Stimulated activated CD4-positive, alpha-beta T cell treated with anti-CD3 and anti-CD28 coated beads, Interleukin-15, amount 100 ng/mL, for 48 hours (primary cell): ENCODE data around the gene RNF144A.
"Not testable (repeated sequence)": the region's sequence is repeated elsewhere in the genome, so short reads cannot be mapped to it uniquely, and the experiment has no call there.

Source experiments
- DNase-seq, 2 donors: peaks; one replicate each; pipeline ENCODE4 v3.0.0-alpha.2; 2020; ENCODE audit warnings: low read depth in 2 of 2

The RNF144A gene

DNA sequence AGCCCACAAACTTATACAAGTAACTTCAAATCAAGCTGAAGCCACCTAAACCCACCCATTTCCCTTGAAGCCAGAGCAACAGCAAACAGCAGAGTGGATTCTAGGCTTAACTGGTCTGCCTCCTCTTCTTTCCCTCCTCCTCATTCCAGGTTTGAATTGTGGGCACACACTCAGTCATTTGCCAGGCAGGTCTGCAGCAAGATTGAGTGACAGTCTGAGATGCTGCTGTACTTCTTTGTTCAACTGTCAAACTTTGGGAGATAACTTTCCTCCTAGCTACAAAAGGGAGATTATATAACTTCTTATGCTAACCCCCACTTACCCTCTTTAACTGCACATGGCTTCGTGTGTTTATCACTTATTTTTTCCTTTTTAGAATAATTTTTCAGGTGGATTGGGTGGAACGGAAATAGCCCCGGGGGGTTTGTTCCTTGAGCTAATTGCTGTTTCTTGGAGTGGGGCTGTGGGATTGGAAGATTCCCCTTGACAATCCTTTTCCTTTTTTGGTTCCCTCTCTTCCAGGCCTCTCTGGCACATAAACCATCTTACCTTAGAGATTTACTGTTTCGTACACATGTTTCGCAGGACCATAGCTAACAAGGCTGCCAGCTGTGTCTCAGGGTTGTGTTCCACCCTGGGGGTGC, 55.0 kb downstream of the RNF144A start:
- DNase-seq = no peak

DNA sequence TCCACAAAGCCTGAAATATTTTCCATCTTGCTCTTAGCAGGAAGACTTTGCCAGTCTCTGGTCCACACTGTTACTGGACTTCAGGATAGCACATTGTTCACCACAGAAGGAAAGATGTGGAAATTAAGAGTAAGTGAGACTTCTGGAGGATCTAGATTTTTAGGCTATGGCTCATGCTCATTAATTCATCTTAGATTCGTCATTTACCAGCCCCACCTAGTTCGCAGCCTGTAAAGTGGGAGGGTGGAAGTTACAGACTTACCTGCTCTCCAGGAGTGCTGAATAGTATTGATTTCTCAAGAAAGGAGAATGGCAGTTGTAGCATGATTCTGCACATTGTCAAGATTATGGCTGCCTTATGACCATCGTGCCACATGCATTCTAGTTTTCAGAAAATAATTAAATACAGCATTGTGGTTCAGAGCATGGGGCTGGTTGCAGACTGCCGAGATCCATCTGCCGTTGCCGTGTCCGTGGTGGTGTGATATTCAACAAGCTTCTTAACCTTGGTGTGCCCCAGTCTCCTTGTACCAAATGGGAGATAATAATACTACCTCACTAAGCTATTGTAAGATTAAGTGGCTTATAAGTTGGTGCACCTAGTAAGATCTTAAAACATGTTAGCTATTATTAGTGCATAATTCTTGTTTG, 56.8 kb downstream of the RNF144A start:
- no peak for DNase-seq

DNA sequence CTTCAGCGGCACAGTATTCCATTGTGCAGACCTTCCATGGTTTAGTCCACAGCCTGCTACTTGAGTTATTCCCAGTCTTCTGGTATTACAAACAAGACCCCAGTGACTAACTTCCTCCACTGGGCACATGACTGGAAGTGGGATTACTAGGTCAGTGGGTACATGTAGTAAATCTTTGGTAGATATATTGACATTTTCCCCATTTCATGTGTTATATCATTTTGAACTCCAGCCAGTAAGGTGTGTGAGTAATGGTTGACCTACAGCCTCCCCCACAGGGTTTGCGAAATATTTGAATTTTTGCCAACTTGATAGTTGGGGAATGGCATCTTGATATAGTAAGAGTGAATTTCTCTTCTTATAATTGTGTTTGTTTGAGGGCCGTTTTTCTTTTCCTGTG, 58.8 kb downstream of the RNF144A start:
- no peak for DNase-seq

DNA sequence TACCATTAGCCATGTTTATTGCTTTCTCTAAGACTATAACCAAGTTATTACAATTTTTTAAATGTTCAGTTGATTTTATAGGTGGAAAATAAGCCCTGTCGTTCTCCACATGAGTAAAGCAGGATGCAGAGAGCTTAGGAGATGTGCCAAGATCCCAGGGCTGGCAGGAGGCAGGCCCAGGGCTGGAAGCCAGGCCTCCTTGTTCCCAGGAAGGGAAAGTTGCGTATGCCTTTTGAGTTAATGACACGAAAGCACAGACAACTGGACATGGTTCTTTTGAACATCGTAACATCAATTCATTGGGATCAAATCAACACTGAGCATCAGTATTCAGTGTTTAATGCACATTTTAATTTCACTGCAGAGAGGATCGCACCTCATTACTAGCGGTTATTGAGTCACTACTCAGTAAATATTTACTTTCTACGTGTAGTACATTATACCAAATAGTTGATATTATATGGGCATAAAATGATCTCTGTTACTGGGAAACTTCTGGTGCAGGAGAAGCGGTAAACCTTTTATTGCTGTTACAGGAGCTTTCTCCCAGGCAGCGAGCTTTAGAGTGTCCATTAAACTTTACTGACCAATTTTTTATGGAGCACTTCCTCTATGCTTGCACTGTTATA, 60.0 kb downstream of the RNF144A start:
- no peak for DNase-seq

DNA sequence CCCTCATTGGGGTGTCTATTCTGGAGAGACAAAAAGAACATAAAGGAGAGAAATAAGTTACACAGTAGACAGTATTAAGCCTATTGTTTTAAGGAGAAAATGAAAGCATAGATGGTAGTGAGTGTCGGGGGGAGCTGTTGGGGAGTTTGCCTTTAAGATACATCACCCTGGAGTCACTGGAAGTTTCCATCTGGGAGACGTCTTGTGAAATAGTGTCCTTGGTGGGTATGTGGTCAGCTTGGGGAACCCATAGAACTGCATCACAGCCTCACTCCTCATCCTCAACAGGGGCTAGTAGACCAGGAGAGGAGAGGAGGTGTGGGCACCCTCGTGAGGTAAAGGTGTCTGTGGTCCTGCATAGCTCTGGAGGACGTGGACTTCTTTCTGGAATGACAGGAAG, 60.6 kb downstream of the RNF144A start:
- no peak for DNase-seq

DNA sequence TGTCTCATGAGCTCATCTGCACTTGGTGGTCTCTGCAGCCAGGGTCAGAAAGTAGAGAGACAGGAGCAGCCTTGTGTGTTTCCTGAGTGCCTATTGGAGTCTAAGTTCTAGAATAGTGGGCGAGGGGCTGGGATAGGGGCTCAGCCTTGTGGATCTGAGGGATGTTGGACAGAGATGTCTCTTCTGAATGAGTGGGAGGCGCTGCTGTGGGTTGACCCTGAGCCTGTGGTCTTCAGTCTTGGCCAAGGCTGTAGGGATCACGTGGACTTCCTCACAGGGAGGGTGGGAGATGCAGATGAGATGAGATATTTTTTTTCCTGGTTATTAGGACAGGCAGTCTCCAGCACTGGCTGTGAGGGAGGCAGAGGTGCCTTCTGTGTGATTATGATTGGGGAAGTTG, 61.8 kb downstream of the RNF144A start:
- DNase-seq = no peak

DNA sequence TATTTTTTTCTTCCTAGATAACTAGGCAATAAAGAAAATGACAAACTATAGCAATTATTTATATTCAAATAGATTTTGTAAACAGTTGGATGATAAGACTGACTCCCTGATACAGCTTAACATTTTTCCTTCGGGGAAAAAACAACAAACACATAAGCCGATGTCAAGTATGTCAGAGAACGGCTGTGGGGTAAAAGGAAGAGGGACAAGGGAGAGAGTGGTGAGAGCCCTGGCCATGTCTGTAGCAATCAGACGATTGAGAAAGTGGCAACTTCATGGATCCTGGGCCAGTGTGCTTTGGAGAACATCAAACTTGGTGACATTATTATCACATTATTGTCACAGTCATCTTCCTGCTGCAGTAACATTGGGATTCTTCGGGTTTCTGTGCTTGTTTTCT, 65.2 kb downstream of the RNF144A start:
- DNase-seq = no peak

DNA sequence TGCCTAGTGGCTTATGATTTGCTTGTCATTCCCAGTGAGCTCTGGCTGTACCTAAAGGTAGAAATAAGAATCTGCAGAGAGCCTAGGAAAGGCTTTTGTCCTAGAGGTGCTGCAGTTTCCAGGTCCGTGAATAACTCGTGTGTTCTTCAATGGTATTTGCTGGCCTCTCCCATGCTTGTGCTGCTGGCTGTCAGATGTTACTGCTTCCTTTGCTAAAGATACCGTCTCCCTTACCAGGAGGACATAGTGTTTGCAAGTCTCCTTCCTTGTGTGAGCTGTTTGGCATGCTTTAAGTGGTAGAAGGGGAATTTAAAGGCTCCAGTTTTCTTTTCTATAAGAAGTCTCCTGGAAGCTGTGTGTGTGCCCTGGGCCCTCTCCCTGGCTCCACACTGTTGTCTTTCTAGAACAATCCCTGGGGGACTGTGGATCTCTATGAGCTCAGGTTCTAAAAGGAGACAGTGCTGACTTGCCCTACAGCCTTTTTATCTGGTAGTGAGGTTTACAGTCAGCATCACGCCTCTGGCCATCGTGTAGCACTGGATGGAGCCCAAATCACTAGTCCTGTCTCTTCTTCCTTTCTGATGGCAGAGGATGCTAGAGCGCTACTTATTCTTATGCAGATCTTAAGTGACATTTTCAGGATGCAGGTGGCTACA, 65.8 kb downstream of the RNF144A start:
- DNase-seq = no peak

DNA sequence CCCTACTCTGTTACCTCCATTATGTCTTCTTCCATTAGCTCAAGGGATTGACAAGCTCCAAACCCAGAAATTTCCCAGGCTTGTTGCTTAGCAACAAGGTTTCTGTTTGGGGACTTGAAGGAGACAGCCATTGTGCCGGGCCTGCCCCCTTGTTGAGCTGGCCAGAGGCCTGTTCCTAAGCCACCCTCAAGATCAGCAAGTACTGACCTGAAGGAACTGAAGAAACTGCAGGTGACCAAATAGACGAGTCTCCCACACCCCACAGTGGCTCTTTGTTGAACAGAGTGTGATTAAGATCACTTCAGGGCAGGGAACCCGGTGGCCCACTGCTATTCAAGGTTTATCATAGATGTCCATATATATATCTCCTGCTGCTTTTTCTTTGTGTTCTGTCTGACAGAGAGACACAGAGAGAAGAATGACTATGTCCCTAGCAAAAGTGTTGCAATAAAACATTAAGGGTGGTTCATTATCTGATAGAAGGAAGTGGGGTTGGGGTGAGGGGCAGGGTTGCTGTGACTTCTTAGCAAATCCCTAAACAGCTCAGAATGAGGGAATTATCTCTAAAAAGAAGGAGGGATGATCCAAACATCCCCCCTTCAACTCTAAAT, 69.2 kb downstream of the RNF144A start:
- DNase-seq = no peak

DNA sequence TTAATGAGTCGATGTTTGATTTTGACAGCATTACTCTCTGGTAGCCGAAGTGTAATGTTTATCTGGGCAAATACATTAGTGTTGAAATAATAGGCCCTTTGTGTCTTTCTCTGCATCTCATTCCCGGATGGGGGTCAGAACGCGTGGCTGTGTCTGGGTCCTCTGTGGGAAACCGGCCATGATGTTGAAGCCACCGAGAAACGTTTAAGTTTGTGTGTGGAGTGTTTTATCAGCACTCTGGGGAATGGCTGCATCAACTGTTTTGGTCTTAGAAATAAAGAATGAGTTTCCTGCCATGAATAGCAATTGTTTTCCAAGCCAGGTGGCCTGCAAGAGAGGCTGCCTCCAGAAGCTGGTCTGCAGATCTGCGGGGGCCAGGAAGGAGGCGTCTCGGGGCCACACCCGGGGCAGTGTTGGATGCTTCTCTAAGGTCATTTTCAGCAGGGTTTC, 69.7 kb downstream of the RNF144A start:
- no peak for DNase-seq

DNA sequence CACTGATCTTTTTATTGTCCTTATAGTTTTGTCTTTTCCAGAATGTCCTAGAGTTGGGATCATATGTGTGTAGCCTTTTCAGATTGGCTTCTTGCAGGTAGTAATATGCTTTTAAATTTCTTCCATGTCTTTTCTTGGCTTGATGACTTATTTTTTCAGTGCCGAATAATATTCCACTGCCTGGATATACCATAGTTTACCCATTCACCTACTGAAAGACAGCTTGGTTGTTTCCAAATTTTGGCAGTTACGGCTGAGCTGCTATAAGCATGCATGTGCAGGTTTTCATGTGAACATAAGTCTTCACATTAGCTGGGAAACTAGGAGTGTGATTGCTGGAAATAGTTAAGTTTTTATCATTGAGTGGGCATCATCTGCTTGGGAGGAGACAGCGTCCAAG, 73.7 kb downstream of the RNF144A start:
- DNase-seq = no peak

DNA sequence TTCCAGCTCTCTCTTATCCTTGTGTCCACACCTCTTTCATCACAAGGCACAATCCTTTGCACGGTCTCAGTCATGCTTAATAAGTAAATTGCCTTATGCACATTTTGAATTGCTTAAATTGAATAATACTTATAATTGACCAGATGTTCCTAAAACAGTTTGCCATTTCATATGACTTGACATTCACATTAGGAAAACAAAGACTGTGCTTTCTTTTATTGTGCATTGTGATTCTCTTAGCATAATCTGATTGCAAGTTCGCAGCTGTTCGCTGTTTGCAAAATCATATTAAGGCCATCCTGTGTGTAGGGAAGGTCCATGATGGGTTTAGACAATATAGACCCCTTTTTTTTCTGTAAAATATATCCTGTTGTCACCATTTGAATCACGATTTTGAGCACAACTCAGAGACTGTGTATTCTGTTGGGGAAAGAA, 75.6 kb downstream of the RNF144A start:
- no peak for DNase-seq

DNA sequence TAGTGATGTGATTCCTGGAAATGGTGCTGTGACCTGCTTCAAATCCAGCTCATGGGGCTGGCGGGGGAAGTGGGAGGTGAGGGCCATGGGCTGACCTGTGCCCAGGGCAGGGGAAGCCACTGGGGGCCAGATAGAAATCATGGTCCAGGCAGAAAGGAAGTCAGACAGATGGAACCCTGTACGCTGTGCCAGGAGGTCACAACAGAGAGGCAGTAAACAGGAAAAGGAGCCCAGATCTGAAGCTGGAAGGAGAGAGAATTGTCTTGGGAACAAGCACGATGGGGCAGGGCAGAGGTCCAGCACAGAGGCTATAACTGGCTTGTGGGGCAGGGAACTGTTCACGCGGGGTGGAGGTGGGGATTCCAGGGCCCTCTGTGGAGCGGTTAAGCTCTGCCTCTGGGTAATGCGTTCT, 76.0 kb downstream of the RNF144A start:
- DNase-seq = no peak

DNA sequence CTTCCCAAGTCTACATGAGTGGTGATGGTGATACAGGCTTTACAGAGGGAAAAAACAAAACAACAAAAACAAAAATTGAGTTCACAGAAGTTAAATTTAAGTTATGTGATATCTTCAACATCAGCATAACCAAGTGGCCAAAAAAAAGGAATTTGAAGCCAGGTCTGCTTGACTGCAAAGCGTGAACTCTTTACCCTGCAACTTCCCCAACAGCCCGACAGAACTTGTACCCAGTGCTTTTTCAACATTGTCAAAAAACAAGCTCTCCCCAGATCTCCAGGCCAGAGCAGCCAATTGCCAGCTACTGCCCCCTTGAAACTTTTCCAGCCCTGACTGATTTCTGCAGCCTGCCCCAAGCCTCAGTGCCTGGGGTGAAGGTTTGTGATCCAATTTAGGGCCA, 76.7 kb downstream of the RNF144A start:
- DNase-seq = no peak

DNA sequence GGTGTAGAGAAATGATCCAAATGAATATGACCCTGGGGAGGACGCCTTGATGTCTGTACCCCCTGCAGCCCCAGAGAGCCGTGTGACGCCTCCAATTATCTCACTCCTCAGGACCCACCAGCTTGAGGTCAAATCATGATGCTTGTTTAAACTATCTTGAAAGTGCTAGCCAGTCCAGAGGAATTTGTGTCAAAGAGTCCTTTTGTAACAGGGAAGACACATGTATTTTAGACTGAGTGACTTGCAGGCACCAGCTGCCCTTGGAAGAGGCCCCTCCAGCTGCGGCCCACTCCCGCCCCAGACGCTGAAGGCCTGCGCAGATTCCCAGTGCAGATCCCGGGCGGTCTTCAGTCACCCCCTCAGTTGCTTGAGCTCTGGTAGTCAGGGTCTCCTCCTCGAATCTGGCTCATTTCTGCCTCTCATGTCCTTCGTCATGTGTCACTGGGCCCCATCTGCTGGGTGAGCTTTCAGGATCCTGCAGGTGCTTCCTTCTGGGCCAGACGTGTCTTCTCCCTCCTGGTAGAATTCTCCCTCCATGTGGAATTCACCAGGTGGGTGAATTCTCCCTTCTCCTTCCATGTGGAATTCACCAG, 77.4 kb downstream of the RNF144A start:
- DNase-seq = no peak

DNA sequence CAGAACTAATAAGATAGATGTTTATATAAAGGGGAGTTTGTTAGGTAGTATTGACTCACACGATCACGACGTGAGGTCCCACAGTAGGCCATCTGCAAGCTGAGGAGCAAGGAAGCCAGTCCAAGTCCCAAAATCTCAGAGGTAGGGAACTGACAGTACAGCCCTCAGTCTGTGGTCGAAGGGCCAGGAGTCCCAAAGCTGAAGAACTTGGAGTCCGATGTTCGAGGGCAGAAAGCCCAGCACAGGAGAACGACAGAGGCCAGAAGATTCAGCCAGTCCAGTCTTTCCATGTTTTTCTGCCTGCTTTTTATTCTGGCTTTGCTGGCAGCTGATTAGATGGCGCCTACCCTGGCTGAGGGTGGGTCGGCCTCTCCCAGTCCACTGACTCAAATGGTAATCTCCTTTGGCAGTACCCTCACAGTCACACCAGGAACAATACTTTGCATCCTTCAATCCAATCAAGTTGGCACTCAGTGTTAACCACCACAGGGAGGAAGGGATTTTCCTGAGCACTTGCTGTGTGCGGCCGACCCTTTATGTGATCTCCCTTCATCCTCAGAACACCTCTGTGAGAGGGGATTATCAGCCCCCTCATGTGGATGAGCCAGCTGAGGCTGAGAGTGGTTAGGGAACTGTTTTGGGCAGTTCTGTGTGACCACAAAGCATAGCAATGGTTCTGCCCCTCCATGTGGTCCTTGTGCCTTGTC, 78.3 kb downstream of the RNF144A start:
- DNase-seq = no peak

DNA sequence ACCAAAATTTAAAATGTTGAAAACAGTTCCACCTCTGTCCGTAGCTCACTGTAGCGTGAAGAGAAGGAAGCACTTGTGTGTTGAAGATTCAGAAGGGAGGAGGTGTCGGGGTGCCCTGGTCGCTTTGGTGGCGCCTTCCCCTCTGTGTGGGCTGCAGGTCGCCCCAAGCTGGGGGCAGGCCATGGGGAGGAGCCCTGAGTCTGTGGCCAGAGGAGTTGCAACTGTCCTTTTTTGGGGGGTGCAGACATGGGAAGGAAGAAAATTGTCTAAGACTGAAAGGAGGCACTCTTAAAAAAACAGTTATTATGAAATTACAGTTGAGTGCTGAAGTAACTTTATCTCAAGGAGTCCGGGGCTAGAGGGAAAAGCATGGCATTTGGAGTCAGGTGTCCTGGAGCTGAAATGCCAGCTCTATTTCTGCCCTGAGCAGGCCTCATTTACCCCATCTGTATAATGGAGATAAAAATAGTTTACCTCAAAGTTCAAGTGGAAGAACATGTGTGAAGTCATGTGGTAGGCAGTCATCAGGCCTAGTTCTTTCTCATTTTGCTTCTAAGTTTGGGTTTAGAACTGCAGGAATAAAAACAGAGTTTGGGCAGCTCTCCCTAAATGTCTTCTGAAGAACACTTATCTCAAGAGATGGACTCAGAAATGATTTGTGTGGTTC, 82.1 kb downstream of the RNF144A start:
- no peak for DNase-seq

DNA sequence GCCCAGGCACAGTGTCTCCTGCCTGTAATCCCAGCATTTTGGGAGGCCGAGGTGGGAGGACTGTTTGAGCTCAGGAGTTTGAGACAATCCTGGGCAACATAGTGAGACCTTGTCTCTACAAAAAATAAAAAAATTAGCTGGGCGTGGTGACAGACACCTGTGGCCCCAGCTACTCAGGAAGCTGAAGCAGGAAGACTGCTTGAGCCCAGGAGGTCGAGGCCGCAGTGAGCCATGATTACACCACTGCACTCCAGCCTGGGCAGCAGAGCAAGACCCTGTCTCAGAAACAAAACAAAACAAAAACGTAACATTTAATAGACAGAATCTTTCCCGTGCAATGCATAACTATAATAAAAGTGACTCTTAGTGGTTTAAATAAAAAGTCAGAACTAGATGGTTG, 84.2 kb downstream of the RNF144A start:
- not testable (repeated sequence) for DNase-seq

DNA sequence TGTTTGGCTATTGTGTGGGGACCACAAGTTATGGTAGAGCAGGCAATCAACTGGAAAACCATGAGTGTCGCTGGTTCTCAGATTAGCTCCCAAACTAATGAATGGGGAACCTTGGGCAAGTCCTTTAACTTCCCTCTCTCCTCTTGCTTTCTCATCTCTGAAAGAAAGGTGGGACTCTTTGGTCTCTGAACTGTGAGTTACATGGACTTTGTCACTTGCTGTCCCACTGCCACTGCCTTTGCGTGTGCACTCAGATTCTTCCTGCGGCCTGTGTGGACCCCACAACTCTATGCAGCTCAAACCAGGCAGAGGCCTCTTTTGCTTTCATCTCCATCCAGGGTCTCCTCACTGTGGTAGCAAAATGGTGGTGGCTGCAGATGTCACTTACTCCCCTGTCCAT, 86.7 kb downstream of the RNF144A start:
- no peak for DNase-seq

DNA sequence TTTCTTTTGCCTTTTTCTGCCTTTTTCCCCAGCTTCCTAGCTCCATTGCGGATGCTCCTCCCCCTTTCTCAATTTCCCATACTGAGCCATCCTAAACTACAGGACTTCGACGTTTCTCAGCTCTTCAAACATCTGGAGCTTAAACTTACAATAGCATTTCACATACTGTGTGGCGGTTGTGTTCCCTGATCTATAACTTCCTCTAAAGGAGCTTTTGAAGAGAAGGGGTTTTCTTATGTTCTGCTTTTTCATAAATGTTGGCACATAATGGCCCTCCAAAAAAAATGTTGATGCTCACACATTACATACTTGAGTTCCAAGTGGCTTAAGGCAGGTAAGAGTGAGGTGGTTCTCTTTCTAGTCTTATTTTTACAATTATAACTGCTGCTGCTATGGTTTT, 87.4 kb downstream of the RNF144A start:
- DNase-seq = no peak

DNA sequence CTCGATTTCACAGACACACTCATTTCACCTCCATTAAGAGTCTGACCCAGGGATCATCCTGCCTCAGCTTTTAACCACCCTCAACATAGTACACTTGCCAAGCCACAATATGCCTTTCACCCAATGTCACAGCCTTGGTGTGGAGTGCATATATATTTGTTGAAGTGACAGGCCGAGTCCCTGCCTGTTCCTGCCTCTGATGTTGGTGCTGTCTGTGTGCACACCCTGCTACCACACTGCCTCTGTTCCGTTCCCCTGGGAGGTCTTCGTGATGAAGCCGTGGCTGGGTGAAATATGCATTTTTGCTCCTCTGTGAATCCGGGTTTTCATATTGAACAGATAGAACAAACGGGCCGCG, 90.3 kb downstream of the RNF144A start:
- no peak for DNase-seq
